Bronchus fibroblast of lung (primary cell): ENCODE results near the gene L3HYPDH. TPM values are rescaled to one million over a fixed set of nuclear protein-coding genes. Genes with fewer than 3 reads are reported as not detected.

ENCODE experiments used
- total RNA-seq: library from RNA; depleted of rRNA; stranded (reverse); fragments of >200 nt; gene quantifications from 2 replicates; pipeline ENCODE4 v1.2.3, GENCODE V29; 2015

Gene L3HYPDH
- 24.1 and 30.8 TPM in 2 replicates for total RNA-seq

DNA sequence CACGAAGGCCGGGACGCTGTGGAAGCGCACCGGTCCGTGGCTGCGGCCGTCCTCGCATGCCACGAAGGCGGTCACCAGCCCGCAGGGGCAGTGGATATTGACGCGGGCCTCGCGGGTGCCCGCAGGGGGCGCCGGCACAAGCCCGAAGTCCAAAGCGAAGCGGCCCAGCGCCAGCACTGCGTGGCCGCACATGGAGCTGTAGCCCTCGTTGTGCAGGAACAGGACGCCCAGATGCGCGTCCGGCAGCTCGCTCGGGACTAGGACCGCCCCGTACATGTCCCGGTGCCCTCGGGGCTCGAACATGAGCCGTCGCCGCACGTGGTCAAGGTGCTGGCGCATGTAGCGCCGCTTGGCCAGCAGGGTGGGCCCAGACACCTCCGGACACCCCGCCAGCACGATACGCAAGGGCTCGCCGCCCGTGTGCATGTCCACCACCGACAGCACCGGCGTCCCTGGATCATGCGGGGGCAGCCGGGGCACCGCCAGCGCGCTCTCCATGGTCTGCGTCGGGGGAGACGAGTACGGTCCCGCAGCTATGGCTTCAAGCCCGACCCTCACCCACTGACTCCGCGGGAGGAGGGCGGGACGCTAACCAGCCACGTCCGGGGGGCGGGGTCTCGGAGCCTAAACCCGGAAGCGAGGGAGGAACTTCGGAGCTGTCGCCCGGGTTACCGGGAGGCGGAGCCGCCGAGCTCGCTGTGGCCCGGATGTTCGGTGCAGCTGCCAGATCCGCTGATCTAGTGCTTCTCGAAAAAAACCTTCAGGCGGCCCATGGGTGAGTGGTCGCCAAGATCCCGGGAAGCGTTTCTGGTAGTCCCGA is at the start of gene L3HYPDH, which contains the start of gene JKAMP:
Gene L3HYPDH (minus strand): TSS at position 590 of the 820 bp plus-strand sequence. CDS start 92 bp downstream, at position 498.
Gene JKAMP (plus strand): TSS at position 699 of the 820 bp plus-strand sequence. CDS start 73 bp downstream, at position 772.

DNA sequence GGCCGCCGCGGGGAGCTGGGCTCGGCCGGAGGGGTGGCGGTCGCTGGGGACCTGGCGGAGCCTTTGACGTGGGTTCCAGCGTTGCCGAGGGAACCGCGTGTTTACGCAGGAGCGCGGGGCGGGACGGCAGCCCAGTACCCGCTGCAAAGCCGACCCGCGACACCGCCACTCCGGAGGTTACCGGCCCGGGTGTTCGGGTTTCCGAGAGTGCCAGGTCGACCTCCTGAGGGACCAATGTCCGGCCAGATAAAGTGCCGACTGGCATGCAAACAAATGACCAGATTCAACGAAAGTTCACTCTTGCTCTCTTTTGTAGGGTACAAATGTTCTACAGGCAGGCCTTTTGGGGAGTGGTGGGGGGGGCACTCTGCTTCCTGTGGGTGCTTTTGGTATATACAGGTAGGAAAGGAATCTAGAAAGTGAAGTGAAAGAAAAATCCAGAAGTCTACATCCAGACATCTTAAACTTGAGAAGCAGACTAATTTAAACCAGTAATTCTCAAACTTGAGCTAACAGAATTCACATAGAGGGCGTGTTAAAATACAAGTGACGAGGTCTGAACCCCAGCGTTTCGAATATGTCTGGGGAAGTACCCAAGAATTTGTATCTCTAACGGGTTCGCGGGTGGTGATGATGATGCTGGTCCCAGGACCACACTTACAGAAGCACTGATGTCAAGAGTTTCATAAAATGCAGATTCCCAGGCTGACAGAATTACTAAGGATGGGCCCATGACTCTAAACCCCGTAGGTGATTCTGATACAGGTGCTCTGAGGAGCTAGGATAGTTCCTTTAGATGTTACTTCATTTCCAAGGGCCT is 18.7 kb downstream of the L3HYPDH start, which contains the start of gene GPR135:
Gene GPR135 (minus strand): TSS at position 65 of the 820 bp plus-strand sequence. CDS start 154 bp downstream, outside the sequence.

Other genes starting within 250 kb of the L3HYPDH start
- 0.74 and 0.84 TPM in 2 replicates for gene GPR135, start 19.0 kb downstream of the L3HYPDH start, total RNA-seq
- 65.7 and 67.6 TPM in 2 replicates for gene JKAMP, start 109 bp upstream of the L3HYPDH start, total RNA-seq
- not detected in 2 replicates for gene CCDC175, start 92.4 kb upstream of the L3HYPDH start, total RNA-seq